ENCODE measurements around the gene TMEM169. TPM values are rescaled to one million over a fixed set of nuclear protein-coding genes. Genes with fewer than 3 reads are reported as not detected.

Gene TMEM169
- total RNA-seq, 1 donor from 2014 or later: 1.5 TPM

DNA sequence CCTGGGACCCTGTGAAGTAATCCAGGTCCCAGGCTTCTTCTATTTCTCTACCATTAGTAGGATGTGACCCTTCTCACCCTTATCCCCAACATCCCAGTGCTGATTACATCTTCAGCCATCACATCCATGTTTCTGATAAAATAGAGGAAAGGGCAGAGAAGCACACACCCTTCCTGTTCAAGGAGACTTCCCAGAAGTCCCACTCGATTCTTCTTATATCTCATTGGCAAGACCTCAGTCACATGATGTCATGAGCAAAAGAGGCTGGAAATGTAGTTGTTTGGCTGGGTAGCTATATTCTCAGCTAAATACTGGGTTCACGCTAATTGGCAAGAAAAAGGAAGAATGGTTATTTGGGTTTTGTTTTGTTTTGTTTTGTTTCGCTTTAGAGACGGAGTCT lies 19.4 kb downstream of the TMEM169 start:
- DNase-seq (ENCODE audit: low spot score): no peak
- ATAC-seq: no peak

DNA sequence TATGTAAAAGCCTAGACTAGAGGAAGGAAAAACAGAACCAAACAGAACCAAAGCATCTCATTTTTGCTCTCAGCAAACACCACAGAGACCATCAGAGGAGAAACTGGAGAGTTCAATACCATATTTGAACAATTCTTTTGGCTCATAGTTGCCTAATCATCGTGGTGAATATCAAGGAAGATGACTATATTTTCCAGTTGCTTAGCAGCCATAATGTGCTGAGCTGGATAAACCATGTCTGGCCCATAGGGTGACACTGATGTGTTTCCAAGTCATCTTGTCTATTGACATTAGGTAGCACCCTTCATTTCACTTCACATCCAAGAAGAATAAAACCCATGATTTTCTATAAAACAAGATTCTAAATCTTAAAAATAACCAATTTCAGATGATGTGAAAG lies 21.5 kb downstream of the TMEM169 start:
- ATAC-seq (no peak), DNase-seq (ENCODE audit: low spot score) (no peak)

DNA sequence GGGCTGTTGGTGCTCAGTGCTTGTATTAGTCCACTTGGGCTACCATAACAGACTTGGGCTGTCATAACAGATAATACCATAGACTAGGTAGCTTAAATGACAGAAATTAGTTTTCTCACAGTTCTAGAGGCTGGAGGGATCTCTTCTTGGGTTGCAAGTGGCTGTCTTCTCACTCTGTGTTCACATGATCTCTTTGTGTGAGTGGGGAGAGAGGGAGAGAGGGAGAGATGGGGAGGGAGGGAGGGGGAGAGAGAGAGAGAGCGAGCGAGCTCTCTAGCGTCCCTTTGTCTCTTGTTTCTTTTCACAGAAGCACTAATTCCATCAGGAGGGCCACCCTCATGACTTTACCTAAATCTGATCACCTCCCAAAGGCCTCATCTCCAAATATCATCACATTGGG lies 23.0 kb downstream of the TMEM169 start:
- no peak for DNase-seq (ENCODE audit: low spot score)
- no peak for ATAC-seq

DNA sequence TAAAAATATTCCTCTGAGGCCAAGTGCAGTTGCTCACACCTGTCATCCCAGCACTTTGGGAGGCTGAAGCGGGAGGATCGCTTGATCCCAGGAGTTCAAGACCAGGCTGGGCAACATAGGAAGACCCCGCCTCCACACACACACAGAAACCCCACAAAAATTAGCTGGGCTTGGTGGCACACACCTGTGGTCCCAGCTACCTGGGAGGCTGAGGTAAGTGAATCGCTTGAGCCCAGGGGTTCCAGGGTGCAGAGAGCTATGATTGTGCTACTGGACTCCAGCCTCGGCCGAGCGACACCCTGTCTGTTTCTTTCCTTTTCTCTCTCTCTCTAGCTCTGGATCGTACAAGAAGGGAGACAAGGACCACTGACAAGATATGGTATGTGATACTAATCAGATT lies 25.6 kb downstream of the TMEM169 start:
- ATAC-seq (no peak), DNase-seq (ENCODE audit: low spot score) (no peak)

DNA sequence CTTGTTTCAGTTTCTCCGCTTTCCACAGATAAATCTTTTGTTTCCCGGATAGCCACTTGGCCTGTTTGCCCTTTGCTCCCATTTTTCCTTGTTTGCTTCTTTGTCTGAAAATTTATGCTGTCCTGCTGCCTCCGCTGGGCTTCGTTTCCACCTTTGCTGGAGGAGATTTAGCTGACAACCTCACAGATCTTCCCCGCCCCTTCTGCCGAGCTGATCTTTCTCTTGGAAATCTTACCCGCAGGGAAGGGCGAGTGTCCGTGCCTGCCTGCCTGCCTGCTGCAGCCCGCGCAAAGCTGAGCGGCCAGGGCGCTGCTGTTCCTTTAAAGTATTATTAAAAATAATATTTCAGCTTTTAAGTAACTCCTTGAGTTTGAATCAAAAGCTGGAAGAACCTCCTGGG lies 26.0 kb downstream of the TMEM169 start:
- no peak for DNase-seq (ENCODE audit: low spot score)
- ATAC-seq: peak; percentile 27

DNA sequence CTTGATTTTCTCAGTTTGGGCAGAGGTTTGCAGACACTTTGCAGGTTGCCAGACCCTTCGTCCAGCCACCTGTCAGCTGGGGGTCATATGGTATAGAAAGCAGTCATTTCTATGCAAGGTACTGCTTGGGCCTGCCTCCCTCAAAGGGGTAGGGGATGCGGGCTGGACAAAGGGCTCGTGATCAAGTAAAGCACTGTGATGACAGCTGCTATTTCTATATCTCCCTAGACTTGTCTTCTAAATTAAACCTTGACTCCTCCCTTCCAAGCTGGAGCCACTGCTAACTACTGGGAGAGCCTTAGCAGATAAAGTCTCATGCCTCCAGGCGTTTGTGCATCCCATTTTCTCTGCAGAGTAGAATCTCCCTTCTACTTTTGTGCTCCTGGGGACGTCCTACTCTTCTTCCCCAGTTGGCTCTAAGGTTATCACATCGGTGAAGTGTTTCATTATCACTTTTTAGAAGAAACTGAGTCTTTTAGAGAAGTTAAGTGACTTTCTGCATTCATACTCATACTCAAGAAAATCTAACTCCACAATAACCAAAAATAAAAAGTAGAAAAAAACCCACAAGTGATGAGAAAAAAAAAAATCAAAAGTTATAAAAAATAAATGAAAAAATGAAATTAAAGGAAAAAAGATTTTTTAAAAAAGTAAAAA lies 26.7 kb downstream of the TMEM169 start:
- ATAC-seq (no peak), DNase-seq (ENCODE audit: low spot score) (no peak)

DNA sequence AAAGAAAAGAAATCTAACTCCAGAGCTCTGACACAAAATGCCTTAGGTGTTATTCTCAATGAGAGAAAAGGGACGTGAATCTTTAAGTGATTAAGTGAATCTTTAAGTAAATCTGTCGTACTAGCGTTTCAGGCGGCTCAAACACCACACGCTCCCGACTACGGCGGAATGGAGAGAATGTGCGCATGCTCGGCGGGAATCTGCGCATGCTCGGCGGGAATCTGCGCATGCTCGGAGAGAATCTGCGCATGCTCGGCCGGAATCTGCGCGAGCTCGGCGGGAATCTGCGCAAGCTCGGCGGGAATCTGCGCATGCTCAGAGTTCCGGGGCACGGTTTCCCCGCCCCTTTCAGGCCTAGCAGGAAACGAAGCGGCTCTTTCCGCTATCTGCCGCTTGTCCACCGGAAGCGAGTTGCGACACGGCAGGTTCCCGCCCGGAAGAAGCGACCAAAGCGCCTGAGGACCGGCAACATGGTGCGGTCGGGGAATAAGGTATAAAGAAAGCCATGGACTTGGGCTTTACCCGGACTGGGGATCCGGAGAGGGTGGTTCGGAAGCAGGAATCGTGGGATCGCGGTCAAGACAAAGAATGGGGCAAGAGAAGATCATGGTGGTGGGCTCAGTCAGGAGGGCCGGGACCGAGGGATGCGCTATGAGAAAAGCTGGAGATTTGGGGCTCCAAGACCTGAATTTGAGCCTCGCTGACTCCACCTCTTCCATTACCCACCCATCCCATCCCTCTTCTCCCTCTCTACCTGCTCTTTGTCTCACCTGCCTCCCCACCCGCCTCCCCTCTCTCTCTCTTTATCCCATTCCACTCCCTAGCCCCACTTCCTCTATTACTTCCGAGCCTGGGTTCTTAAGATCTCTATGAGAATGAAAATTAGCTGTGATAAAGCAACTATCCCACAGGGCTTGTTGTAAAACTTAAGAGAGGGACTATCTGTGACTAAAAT lies 27.5 kb downstream of the TMEM169 start, which contains the start of gene XRCC5:
Gene XRCC5, plus strand, starts transcription at position 382 of the 955 bp plus-strand sequence. Its CDS starts 89 bp downstream, at position 471.
- ATAC-seq (peak; percentile 88), DNase-seq (ENCODE audit: low spot score) (peak; percentile 98)

DNA sequence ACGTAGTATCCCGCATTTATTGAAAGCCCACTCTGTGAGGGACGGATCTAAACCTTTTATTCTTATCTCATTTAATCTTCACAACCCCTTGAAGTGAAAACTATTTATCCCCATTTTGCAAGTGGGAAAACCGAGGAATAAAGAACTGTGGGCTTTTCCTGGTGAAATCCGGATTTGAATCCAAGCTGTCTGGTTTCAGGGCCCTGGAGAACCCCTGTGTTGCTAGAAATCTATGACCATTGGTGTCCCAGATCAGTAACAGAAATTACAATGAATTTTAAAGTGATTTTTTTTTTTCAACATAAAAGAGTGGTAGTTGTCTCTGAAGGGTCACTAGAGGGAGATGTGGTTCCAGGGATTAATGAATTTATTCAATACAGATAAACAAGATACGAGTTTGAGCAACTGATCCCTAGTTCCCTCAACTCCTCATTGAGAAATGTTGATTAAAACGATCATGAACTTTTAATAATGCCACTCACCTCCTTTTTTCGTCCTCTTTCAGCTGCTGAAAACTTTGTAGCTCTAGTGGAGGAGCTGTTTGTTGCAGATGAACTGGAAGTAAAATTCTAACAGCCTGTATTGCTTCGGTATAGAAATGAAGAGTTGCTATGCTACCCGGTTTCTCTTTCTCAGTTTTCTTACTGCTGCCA lies 28.4 kb downstream of the TMEM169 start:
- ATAC-seq: peak; percentile 51

DNA sequence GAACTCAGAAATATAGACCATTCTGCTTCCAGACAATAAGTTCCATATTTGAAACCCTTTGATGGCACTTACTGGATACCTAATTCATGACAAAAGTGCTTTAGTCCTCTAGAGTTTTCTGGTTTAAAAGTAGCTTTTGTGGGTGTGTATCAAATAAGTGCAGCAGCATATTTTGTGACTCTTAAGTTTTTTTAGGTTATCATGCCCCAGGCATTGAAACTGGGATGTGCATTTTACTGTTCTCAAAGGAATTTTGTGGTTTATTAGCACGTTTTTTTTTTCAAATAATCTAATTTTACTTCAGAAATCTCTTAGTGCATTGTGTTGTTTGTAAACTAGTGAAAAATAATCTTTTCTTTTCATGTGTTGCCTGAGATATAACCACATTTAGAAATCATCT lies 28.9 kb downstream of the TMEM169 start:
- no peak for ATAC-seq

More for the DNA sequence above, 28.4 kb downstream of the TMEM169 start:
- no peak for DNase-seq (ENCODE audit: low spot score)

DNA sequence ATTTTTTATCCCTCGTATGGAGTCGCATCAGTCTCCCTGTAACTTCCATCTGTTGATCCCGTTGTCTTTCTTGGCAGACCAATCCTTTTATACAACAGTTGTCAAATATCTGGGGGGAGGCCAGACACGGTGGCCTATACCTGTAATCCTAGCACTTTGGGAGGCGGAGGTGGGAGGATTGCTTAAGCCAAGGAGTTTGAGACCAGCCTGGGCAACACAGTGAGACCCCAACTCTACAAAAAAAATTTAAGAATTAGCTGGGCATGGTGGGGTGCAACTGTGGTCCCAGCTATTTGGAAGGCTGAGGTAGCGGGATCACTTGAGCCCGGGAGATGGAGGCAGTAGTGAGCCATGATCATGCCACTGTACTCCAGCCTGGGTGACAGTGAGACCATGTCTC lies 29.4 kb downstream of the TMEM169 start:
- DNase-seq (ENCODE audit: low spot score): no peak
- no peak for ATAC-seq

More for the DNA sequence above, 28.9 kb downstream of the TMEM169 start:
- no peak for DNase-seq (ENCODE audit: low spot score)

DNA sequence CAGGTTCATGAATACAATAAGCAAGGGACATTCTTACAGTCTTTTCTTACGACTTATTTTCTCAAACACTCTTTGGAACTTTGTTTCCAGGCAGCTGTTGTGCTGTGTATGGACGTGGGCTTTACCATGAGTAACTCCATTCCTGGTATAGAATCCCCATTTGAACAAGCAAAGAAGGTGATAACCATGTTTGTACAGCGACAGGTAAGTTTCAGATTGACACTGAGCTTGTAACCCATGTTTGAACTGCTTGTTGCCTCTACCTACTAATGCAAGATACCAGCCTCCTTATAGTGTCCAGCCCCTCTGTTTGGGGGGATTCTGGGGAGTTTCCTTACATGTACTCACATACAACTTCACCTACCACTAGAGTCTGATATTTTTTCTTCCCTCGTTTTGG lies 31.2 kb downstream of the TMEM169 start:
- DNase-seq (ENCODE audit: low spot score) (no peak), ATAC-seq (no peak)

DNA sequence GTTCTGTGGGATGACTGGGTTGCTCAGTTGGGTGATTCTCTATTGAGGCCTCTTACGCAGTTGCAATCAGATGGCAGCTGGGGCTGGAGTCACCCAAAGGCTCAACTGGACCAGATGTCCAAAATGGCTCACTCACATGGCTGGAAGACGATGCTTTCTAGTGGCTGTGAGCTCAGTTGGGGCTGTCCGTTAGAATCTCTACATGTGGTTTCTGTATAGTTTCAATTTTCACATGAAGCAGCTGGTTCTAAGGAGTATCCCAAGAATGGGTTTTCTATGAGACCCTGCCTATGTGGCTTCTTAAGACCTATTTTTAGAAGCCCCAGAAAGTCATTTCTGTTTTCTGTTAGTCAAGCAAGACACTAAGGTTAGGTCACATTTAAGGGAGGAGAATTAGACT lies 31.9 kb downstream of the TMEM169 start:
- DNase-seq (ENCODE audit: low spot score) (no peak), ATAC-seq (no peak)

DNA sequence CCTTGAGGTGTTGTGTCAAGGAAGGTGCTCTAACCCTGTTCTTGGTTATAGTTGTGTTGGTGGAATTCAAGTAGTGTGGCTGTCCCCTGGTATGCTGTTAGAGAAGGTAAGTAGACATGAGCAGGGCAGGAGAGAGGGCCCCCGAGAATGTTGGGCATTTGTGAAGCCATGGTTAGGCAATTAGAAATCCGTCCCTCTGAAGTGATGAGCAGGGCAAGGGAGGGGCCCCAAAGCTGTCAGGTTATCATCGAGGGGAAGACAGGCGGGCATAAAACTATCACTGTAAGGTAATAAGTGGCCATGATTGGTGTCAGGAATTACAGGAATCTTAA lies 32.6 kb downstream of the TMEM169 start:
- DNase-seq (ENCODE audit: low spot score) (no peak), ATAC-seq (peak; percentile 8)

DNA sequence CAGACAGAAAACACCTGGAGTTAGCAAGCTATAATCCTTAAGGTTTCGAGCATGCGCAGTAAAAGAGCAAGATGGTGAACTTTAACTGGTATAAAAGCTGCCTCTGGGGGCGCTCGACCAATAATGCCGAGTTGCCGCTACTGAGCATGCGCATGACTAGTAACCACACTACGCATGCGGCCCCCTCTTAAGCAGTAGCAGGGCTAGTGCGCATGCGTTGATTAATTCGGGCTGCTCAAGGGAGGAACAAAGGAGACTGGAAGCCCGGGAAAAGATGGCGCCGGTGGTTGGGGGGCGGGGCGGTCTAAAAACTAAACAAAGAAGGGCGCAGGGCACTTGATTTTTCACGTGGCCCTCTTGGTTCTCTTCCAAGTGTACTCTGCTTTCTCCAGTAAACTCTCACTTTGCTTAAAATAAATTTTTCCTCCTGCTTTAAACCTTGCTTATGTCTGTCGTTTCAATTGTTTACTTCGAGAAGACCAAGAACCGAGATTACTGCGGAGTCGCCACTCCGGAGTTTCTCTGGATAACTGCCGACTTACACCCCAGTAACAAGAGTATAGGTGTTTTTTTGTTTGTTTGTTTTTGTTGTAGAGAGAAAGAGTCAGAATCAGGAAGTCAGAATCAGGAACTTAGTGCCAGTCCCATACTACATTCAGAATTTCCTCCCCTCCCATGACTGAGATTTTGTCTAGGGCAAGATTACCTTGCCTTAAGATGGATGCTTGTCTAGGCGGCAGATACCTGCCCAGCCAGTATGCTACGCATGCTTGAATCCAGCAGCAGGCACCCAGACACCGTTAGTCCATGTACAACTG lies 33.2 kb downstream of the TMEM169 start:
- DNase-seq (ENCODE audit: low spot score): peak; percentile 99
- ATAC-seq: peak; percentile 88

DNA sequence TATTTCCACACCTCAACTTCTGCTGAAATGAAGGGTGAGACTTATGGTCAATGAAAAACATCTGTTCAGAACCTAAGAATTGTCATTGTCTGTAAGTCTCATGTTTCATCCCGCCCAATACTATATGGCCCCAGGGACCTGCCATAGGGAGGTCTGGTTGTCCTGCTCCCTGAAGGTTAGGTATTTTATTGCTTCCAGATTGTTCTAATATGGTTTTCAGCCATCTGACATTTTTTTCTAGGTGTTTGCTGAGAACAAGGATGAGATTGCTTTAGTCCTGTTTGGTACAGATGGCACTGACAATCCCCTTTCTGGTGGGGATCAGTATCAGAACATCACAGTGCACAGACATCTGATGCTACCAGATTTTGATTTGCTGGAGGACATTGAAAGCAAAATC lies 34.7 kb downstream of the TMEM169 start:
- DNase-seq (ENCODE audit: low spot score) (no peak), ATAC-seq (no peak)

DNA sequence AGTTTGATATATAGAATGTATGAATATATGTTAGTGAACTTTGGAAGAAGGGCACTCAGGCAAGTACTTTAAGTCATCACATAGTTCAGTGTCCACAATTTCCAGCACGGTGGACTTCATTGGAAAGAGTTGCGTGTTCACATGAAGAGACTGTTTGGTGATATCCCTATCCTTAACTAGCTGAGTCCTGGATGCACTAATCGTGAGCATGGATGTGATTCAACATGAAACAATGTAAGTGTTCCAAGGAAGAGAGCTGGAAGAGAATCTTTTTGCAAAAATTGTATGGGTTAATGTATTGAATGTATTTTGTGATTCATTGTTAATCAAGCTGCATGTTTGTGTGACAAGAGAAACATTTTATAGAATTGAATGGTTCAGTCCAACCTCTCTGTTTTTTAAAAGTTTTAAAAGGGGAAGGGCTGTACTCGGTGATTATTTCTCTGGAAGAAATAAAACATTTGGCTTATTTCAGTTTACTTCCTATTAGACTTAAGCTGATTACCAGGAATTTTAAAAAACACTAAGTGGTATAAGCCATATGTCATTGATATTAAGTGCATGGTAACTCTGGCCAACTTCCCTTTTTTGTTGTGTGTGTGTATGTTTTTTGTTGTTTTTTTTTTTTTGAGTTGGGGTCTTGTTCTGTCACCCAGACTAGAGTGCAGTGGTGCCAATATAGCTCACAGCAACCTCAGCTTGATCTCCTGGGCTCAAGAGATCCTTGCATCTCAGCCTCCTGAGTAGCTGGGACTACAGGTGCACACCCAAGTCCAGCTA lies 36.0 kb downstream of the TMEM169 start:
- ATAC-seq (no peak), DNase-seq (ENCODE audit: low spot score) (no peak)

DNA sequence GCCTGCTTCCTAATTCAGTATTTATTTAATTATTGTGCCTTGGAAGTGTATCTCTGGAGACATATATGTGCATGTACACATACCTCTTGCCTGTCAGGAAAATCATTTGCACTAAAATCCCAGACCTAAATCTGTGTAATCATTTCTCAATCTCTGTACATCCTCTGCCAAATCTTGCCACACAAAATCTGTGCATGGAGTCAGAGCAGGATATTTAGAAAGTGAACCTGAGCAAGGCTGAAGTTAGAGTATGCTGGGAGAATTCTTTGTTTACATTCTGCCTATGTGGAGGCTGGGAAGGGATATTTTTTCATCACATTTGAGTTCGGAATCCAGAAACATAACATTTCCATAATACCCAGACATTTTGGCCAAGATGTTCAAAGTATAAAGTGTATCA lies 36.8 kb downstream of the TMEM169 start:
- DNase-seq (ENCODE audit: low spot score) (no peak), ATAC-seq (peak; percentile 49)

DNA sequence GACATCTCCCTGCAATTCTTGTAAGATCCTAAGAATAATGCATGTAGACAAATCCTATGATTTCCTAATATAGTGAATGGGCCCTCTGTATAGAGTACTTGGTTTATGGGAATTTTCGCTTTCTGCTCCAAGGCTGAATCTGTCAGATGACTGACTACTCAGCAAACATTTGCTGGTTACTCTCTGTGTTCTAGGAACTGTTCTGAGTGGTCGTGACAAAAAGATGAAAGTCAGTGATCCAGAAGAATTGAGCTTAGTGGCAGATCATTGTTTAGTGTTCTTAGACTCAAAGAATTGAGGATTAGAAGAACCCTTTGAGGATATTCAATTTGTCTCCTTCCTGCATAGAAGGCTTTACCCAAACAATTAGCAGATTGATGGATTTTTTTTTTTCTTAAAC lies 37.4 kb downstream of the TMEM169 start:
- DNase-seq (ENCODE audit: low spot score) (no peak), ATAC-seq (no peak)

DNA sequence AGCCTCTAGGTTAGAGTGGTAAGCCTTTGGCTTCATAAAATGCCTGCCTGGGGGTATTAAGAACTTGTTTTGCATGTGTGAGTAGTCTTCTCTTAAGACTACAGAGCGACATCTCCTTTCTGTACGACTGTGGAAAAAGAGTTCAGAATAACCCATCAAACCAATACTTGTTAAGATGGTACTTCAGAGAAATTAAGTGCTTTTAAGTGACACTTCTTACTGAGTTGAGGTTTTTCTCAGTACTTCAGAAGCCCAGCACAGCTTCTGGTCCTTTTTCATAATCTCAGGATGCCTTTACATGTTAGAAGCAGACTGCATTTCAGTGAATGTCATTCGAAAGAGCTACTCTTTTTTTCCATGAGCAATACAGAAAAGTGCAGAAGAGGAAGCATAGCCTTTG lies 38.3 kb downstream of the TMEM169 start:
- ATAC-seq (no peak), DNase-seq (ENCODE audit: low spot score) (no peak)

DNA sequence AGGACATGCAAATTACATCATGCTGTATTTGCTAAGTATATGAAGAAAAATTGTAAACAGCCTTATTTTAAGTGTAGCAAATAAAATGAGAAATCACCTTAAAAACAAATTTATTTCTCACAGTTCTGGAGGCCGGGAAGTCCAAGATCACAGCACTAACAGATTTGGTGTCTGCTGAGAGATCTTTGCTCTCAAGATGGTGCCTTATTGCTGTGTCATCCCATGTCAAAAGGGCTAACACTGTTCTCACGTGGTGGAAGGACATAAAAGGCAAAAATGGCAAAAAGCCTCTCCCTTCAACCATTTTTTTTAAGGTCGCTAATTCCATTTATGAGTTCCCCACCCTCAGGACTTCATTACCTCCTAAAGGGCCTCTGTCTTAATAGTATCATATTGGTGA lies 39.5 kb downstream of the TMEM169 start:
- DNase-seq (ENCODE audit: low spot score) (no peak), ATAC-seq (no peak)
